NB4 (cell line): ENCODE results near the gene UBQLN1.

Experiments used
- MYC ChIP-seq: IDR thresholded peaks from 2 replicates; pipeline ENCODE4 v1.6.1; 2011; ENCODE audit warnings: low read depth, low read length
- POLR2A ChIP-seq: IDR thresholded peaks from 2 replicates; pipeline ENCODE4 v1.6.1; 2011; ENCODE audit warnings: mild to moderate bottlenecking; ENCODE audit not compliant: insufficient read length; ENCODE audit errors: extremely low read depth
- TF ChIP-seq, protein P1 (sequence below): IDR thresholded peaks from one replicate; pipeline ENCODE4 v1.5.1; 2012; ENCODE audit warnings: low read depth, low read length
- TF ChIP-seq, protein P2 (sequence below): IDR thresholded peaks from 2 replicates; pipeline ENCODE4 v1.6.1; 2011; ENCODE audit warnings: low read depth, low read length

DNA sequence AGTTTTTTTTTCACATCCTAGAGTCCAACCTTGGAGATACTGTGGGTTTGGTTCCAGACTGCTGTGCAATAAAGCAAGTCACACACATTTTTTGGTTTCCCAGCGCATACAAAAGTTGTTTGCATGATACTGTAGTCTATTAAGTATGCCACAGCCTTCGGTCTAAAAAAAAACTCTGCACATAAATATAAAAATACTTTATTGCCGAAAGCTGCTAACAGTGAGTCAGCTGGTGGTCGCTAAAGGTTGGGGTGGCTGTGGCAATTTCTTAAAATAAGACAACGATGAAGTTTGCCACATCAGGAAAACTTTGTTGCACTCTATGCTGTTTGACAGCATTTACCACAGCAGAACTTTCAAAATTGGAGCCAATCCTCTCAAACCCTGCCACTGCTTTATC, 37.4 kb downstream of the UBQLN1 start:
- TF ChIP-seq, protein P1, sequence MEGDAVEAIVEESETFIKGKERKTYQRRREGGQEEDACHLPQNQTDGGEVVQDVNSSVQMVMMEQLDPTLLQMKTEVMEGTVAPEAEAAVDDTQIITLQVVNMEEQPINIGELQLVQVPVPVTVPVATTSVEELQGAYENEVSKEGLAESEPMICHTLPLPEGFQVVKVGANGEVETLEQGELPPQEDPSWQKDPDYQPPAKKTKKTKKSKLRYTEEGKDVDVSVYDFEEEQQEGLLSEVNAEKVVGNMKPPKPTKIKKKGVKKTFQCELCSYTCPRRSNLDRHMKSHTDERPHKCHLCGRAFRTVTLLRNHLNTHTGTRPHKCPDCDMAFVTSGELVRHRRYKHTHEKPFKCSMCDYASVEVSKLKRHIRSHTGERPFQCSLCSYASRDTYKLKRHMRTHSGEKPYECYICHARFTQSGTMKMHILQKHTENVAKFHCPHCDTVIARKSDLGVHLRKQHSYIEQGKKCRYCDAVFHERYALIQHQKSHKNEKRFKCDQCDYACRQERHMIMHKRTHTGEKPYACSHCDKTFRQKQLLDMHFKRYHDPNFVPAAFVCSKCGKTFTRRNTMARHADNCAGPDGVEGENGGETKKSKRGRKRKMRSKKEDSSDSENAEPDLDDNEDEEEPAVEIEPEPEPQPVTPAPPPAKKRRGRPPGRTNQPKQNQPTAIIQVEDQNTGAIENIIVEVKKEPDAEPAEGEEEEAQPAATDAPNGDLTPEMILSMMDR = no peak
- TF ChIP-seq POLR2A (no peak), MYC (no peak)
- TF ChIP-seq, protein P2, sequence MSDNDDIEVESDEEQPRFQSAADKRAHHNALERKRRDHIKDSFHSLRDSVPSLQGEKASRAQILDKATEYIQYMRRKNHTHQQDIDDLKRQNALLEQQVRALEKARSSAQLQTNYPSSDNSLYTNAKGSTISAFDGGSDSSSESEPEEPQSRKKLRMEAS = no peak
